ENCODE data around the gene MOBP.

The MOBP gene

GRCh38 chr3:39435006-39435748, 32.3 kb upstream of the MOBP start:
- POLR2A ChIA-PET = no interaction called here
- CTCF ChIA-PET = interaction anchor here (0.7 to 1.4 kb wide), 2 partner anchors 11 to 12 kb away, joined by 3 to 5 read pairs; no protein-coding TSS in a partner anchor

GRCh38 chr3:39438880-39439279, 28.6 kb upstream of the MOBP start:
- Histone ChIP-seq H3K27ac (ENCODE audit: extremely low read depth, low read depth, low read length) (no peak overlapping the region), H3K4me1 (ENCODE audit: control insufficient read depth, insufficient read depth, low read length) (no peaks in the 10 kb centered on the region), H3K9me3 (ENCODE audit: control insufficient read depth, insufficient read depth, low read depth, low read length) (no peaks in the 10 kb centered on the region), H3K36me3 (ENCODE audit: control insufficient read depth in 2 of 2, insufficient read depth in 1 of 2, low read length in 2 of 2) (no peaks in the 10 kb centered on the region), H3K4me3 (ENCODE audit: low read depth, low read length) (no peak overlapping the region)
- TF ChIP-seq HOXD13 (CRISPR knock-in tag; IDR thresholded peaks at IDR 0.05; ENCODE audit: borderline replicate concordance) = no peak
- no peak for TF ChIP-seq ATF2 (tag by site-specific recombination; IDR thresholded peaks at IDR 0.05; ENCODE audit: low read depth)
- CTCF ChIA-PET = interaction anchor here (0.7 to 1.0 kb wide), 2 partner anchors 9 to 40 kb away, joined by 3 to 4 read pairs; no protein-coding TSS in a partner anchor
- POLR2A ChIA-PET = no interaction called here

More at GRCh38 chr3:39435006-39435748, 32.3 kb upstream of the MOBP start:
- H3K4me3 ChIP-seq (ENCODE audit: low read depth, low read length) = no peak overlapping the region
- no peaks in the 10 kb centered on the region for H3K9me3 ChIP-seq (ENCODE audit: control insufficient read depth, insufficient read depth, low read depth, low read length)
- no peak overlapping the region for H3K27ac ChIP-seq (ENCODE audit: extremely low read depth, low read depth, low read length)
- H3K4me1 ChIP-seq (ENCODE audit: control insufficient read depth, insufficient read depth, low read length) = no peaks in the 10 kb centered on the region
- no peaks in the 10 kb centered on the region for H3K36me3 ChIP-seq (ENCODE audit: control insufficient read depth in 2 of 2, insufficient read depth in 1 of 2, low read length in 2 of 2)
- TF ChIP-seq ZNF311 (tag by site-specific recombination; IDR thresholded peaks at IDR 0.05; ENCODE audit: borderline replicate concordance) = no peak
- TF ChIP-seq ZNF324 (tag by site-specific recombination; IDR thresholded peaks at IDR 0.05) = no peak
- TF ChIP-seq ZNF133 (tag by site-specific recombination; IDR thresholded peaks at IDR 0.05) = no peak
- TF ChIP-seq YY1 (tag by site-specific recombination; IDR thresholded peaks at IDR 0.05) = no peak
- TF ChIP-seq, protein P1, sequence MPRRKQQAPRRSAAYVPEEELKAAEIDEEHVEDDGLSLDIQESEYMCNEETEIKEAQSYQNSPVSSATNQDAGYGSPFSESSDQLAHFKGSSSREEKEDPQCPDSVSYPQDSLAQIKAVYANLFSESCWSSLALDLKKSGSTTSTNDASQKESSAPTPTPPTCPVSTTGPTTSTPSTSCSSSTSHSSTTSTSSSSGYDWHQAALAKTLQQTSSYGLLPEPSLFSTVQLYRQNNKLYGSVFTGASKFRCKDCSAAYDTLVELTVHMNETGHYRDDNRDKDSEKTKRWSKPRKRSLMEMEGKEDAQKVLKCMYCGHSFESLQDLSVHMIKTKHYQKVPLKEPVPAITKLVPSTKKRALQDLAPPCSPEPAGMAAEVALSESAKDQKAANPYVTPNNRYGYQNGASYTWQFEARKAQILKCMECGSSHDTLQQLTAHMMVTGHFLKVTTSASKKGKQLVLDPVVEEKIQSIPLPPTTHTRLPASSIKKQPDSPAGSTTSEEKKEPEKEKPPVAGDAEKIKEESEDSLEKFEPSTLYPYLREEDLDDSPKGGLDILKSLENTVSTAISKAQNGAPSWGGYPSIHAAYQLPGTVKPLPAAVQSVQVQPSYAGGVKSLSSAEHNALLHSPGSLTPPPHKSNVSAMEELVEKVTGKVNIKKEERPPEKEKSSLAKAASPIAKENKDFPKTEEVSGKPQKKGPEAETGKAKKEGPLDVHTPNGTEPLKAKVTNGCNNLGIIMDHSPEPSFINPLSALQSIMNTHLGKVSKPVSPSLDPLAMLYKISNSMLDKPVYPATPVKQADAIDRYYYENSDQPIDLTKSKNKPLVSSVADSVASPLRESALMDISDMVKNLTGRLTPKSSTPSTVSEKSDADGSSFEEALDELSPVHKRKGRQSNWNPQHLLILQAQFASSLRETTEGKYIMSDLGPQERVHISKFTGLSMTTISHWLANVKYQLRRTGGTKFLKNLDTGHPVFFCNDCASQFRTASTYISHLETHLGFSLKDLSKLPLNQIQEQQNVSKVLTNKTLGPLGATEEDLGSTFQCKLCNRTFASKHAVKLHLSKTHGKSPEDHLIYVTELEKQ (tag by site-specific recombination; IDR thresholded peaks at IDR 0.05; ENCODE audit: borderline replicate concordance) = no peak
- TF ChIP-seq ZNF792 (tag by site-specific recombination; IDR thresholded peaks at IDR 0.05) = no peak
- TF ChIP-seq TCF7L2 (IDR thresholded peaks at IDR 0.05; ENCODE audit: borderline replicate concordance, low read depth, low read length) = no peak
- TF ChIP-seq ZNF366 (tag by site-specific recombination; conservative IDR thresholded peaks at IDR 0.05) = no peak
- TF ChIP-seq, protein P2, sequence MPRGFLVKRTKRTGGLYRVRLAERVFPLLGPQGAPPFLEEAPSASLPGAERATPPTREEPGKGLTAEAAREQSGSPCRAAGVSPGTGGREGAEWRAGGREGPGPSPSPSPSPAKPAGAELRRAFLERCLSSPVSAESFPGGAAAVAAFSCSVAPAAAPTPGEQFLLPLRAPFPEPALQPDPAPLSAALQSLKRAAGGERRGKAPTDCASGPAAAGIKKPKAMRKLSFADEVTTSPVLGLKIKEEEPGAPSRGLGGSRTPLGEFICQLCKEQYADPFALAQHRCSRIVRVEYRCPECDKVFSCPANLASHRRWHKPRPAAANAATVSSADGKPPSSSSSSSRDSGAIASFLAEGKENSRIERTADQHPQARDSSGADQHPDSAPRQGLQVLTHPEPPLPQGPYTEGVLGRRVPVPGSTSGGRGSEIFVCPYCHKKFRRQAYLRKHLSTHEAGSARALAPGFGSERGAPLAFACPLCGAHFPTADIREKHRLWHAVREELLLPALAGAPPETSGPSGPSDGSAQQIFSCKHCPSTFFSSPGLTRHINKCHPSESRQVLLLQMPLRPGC (tag by site-specific recombination; IDR thresholded peaks at IDR 0.05) = no peak
- TF ChIP-seq, protein P3, sequence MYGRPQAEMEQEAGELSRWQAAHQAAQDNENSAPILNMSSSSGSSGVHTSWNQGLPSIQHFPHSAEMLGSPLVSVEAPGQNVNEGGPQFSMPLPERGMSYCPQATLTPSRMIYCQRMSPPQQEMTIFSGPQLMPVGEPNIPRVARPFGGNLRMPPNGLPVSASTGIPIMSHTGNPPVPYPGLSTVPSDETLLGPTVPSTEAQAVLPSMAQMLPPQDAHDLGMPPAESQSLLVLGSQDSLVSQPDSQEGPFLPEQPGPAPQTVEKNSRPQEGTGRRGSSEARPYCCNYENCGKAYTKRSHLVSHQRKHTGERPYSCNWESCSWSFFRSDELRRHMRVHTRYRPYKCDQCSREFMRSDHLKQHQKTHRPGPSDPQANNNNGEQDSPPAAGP (tag by site-specific recombination; IDR thresholded peaks at IDR 0.05) = no peak
- no peak for TF ChIP-seq ZBTB10 (tag by site-specific recombination; IDR thresholded peaks at IDR 0.05)
- TF ChIP-seq GFI1B (tag by site-specific recombination; IDR thresholded peaks at IDR 0.05) = no peak
- no peak for TF ChIP-seq ZNF701 (tag by site-specific recombination; IDR thresholded peaks at IDR 0.05)
- TF ChIP-seq ZFP69B (tag by site-specific recombination; IDR thresholded peaks at IDR 0.05) = no peak

Measured in HEK293 (cell line).